RKO (cell line): ENCODE data around the gene UXT.
"Not testable (repeated sequence)": the region's sequence is repeated elsewhere in the genome, so short reads cannot be mapped to it uniquely, and the experiment has no call there.

Source experiments
- DNase-seq: peaks from one replicate; pipeline ENCODE4 v3.0.0-alpha.2; 2016; ENCODE audit warnings: low spot score

Gene UXT

GRCh38 chrX:47614618-47615017 is 44.4 kb downstream of the UXT start:
- DNase-seq = no peak

GRCh38 chrX:47613082-47613481 is 45.9 kb downstream of the UXT start:
- DNase-seq = no peak

GRCh38 chrX:47612418-47612817 is 46.6 kb downstream of the UXT start:
- no peak for DNase-seq

- no peak for DNase-seq
These were observed 47.1 kb downstream of the UXT start for GRCh38 chrX:47611926-47612325.

- DNase-seq = no peak
These were observed 47.5 kb downstream of the UXT start for GRCh38 chrX:47611489-47611888.

- no peak for DNase-seq
These were observed 48.5 kb downstream of the UXT start for GRCh38 chrX:47610511-47610910.

GRCh38 chrX:47608130-47608810 is 50.7 kb downstream of the UXT start:
- no peak for DNase-seq

GRCh38 chrX:47607091-47607490 is 51.9 kb downstream of the UXT start:
- no peak for DNase-seq

- no peak for DNase-seq
These were observed 54.0 kb downstream of the UXT start for GRCh38 chrX:47605024-47605423.

GRCh38 chrX:47603125-47603524 is 55.9 kb downstream of the UXT start:
- not testable (repeated sequence) for DNase-seq
